Motor neuron (in vitro differentiated cells): ENCODE data around the gene NELL1. TPM values are rescaled to one million over a fixed set of nuclear protein-coding genes. Genes with fewer than 3 reads are reported as not detected.
A peak's percentile ranks its signal among the peaks of the same experiment; 100 is the strongest.

Experiments used
- ATAC-seq, 8 experiments: fragments of 200-7000 bp; cut with Tn5 transposase; replicated peaks in 6 of 8; 2 replicates each; pipeline ENCODE4 v1.8.0; 2021; ENCODE audit warnings: mild to moderate bottlenecking in 8 of 8, moderate library complexity in 8 of 8
- H3K27ac ChIP-seq, 2 donors: fragments of 250-450 bp; sonication (Bioruptor Pico); 2 replicates each; pipeline ENCODE4 v1.9.0; 2021; ENCODE audit warnings: antibody characterized with exemption in 2 of 2, mild to moderate bottlenecking in 2 of 2, moderate library complexity in 1 of 2
- H3K4me1 ChIP-seq, 2 donors: fragments of 250-450 bp; sonication (Bioruptor Pico); replicated peaks in 1 of 2; 2 replicates each; pipeline ENCODE4 v1.6.1; 2021; ENCODE audit warnings: antibody characterized with exemption in 2 of 2, mild to moderate bottlenecking in 2 of 2, moderate library complexity in 1 of 2
- H3K4me3 ChIP-seq, 5 donors: fragments of 250-450 bp; sonication (Bioruptor Pico); 2 replicates each; pipeline ENCODE4 v1.9.0; 2021; ENCODE audit warnings: antibody characterized with exemption in 5 of 5, mild to moderate bottlenecking in 5 of 5, moderate library complexity in 4 of 5
- WGBS, 10 experiments: fragments of 450-650 bp; shearing (Covaris generic); methylation state at CpG; one replicate each; pipeline ENCODE4 v1.0.0; 2022; 5-methylcytosine and 5-hydroxymethylcytosine counted together
- in situ Hi-C, 9 experiments: fragments of 400-800 bp; cut with MboI; loops; one replicate each; pipeline ENCODE4 v1.15.0; 2021; ENCODE audit warnings: low sequenced_read_pairs in 9 of 9, low pct_unique_long_range_greater_than_20kb in 2 of 9; ENCODE audit not compliant: unreplicated experiment in 9 of 9
- total RNA-seq, 8 experiments: library from RNA; unstranded; fragments of 300-600 nt; gene quantifications; 2 replicates each; pipeline versions ENCODE4 v1.2.3 to v1.2.4, GENCODE V29; 2022

NELL1 gene
- total RNA-seq, 8 experiments from 2014 or later, result 0.25 to 129 (median 46.4) TPM

GRCh38 chr11:21543901-21544300 is 874.5 kb downstream of the NELL1 start:
- in situ Hi-C loops, result no loop called here

GRCh38 chr11:21545699-21546098 is 876.3 kb downstream of the NELL1 start:
- 0 to 100% (median 43%) methylated on average over 1 of the region's 1 CpG; no CpG with 5 or more reads in 3 of the 10 experiments for WGBS, 10 experiments
- ATAC-seq, result peak in 3 of 8 experiments; percentile 25 to 85 (median 83)
- no peak overlapping the region for H3K27ac ChIP-seq

More at GRCh38 chr11:21543901-21544300, 874.5 kb downstream of the NELL1 start:
- no peak for ATAC-seq
- no peak overlapping the region for H3K4me3 ChIP-seq
- H3K27ac ChIP-seq, result no peak overlapping the region
- H3K4me1 ChIP-seq, result peaks cover 0 to 16% of the 10 kb centered on the region in 2 donors

DNA sequence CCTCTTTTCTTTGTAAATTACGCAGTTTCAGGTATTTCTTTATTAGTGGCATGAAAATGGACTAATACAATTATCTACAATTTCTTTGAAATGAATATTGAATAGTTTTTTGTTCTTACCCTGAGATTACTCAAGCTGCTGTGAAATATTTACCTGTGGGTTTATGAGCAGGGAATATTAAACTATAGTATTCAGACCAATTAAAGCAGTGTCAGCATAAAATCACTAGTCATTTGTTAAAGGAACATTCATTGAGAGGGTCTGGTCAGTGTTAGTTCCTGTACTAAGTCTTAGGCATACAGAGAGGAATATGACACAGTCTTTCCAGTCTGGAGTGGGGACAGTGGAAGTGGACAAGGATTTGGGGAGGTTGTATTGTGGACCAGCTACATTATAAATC is 877.3 kb downstream of the NELL1 start:
- WGBS, 10 experiments, result 0 to 78% (median 0%) methylated on average over 1 of the region's 1 CpG; no CpG with 5 or more reads in 3 of the 10 experiments
- H3K4me3 ChIP-seq, result no peak overlapping the region
- peaks cover 0 to 5% of the 10 kb centered on the region in 2 donors for H3K4me1 ChIP-seq
- H3K27ac ChIP-seq, result no peak overlapping the region
- in situ Hi-C loops, result no loop called here
- ATAC-seq, result no peak

More at GRCh38 chr11:21545699-21546098, 876.3 kb downstream of the NELL1 start:
- in situ Hi-C loops, result no loop called here
- Histone ChIP-seq H3K4me1 (peaks cover 0 to 15% of the 10 kb centered on the region in 2 donors), H3K4me3 (no peak overlapping the region)

DNA sequence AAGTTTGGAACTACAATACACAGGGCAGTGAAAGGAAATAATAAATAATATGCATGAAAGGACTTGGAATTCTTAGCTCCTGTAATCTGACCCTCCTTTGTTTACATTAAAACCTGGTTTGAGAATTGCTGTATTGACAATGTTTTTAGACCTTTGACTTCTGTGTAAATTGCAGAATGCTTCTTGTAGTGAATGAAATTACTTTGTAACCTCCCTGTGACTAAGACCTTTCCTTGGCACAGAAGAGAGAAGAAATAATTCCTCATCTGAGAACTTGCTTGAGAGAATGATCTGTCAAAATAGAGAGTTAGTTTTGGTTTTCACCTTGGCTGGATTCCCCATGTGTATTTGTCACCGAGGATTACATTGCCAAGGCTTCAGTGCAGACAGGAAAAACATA is 883.5 kb downstream of the NELL1 start:
- H3K4me3 ChIP-seq, result no peak overlapping the region
- 0 to 100% (median 42%) methylated on average over 1 of the region's 1 CpG for WGBS, 10 experiments
- in situ Hi-C loops, result no loop called here
- H3K4me1 ChIP-seq, result peaks cover 9 to 27% of the 10 kb centered on the region in 2 donors
- peak in 2 of 8 experiments; percentile 15 to 31 for ATAC-seq
- no peak overlapping the region for H3K27ac ChIP-seq

GRCh38 chr11:21553795-21554194 is 884.4 kb downstream of the NELL1 start:
- in situ Hi-C loops, result no loop called here
- peaks cover 9 to 27% of the 10 kb centered on the region in 2 donors for H3K4me1 ChIP-seq
- H3K4me3 ChIP-seq, result no peak overlapping the region
- no peak overlapping the region for H3K27ac ChIP-seq
- peak in 3 of 8 experiments; percentile 42 to 89 (median 59) for ATAC-seq
- 0 to 100% (median 50%) methylated on average over 1 of the region's 1 CpG; no CpG with 5 or more reads in 1 of the 10 experiments for WGBS, 10 experiments

DNA sequence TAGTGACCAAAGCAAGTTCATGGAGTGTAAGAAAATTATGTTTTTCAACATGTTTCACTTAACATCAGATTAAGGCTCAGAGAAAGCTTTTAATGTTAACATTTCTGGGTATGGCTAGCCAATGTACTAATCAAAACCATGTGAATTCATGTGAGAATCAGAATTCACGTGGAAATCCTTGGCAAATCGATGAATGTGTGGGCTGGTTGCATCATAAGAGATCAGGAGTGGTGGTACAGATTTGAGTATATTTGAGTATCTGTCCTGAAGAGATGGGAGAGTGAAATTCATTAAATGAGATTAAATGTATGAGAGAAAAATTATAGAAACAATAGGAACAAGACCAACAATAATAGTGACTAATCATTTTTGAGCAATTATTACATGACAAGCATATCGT is 884.9 kb downstream of the NELL1 start:
- WGBS, 10 experiments, result 4 to 100% (median 90%) methylated on average over 2 to 3 of the region's 3 CpGs; no CpG with 5 or more reads in 2 of the 10 experiments
- Histone ChIP-seq H3K4me3 (no peak overlapping the region), H3K4me1 (peaks cover 9 to 27% of the 10 kb centered on the region in 2 donors), H3K27ac (no peak overlapping the region)
- no peak for ATAC-seq
- in situ Hi-C loops, result no loop called here

GRCh38 chr11:21556926-21557325 is 887.5 kb downstream of the NELL1 start:
- peak; percentile 57 to 99 (median 76) for ATAC-seq
- WGBS, 10 experiments, result 0 to 74% (median 48%) methylated on average over 2 to 3 of the region's 3 CpGs; no CpG with 5 or more reads in 3 of the 10 experiments
- H3K4me1 ChIP-seq, result peaks cover 9 to 27% of the 10 kb centered on the region in 2 donors
- in situ Hi-C loops, result no loop called here
- H3K4me3 ChIP-seq, result no peak overlapping the region
- no peak overlapping the region for H3K27ac ChIP-seq

DNA sequence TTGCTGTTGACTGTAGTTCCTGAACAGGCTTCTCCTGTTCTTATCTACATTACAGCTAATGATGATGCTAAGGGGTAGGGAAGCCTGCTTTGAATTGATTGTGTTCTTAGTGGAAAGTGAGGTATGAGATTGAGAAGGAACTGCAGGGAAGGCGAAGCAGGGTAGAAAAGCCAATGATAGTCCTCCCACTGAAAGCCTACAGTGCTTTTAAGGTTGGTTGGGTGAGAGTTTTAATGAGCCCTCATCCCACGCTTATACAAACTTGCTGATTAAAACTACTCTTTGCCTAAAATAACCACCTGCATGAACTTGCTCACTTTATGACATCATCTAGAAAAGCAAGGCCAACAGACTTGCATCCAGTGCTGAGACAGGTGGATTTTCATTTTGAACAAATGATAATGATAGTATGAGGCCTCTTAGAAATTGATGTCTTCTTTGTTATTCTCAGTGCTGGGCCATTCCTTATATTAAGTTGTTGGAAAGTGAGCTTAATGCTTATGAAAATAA is 891.1 kb downstream of the NELL1 start:
- Histone ChIP-seq H3K27ac (no peak overlapping the region), H3K4me3 (no peak overlapping the region), H3K4me1 (peaks cover 18 to 33% of the 10 kb centered on the region in 2 donors)
- 23 to 70% (median 63%) methylated on average over 1 to 2 of the region's 2 CpGs; no CpG with 5 or more reads in 6 of the 10 experiments for WGBS, 10 experiments
- in situ Hi-C loops, result no loop called here
- ATAC-seq, result no peak

DNA sequence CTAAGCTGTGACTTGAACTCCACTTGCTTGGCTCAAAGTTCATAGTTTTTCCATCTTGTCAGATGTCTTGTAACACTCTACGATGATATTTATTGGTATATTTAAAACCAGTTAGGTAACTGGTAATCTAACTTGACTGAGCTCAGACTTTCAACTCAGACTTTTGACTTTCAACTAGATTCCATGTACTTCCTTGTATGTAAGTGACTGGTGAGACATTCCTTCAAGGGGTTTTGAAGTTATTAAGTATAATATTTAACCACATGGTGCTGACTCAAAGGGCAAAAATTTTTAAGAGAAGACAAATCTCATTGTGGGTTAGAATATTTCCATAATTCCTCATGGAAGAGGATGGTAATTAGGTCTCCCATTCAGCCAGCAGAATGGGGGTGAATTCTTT is 892.2 kb downstream of the NELL1 start:
- no peak overlapping the region for H3K4me3 ChIP-seq
- no peak overlapping the region for H3K27ac ChIP-seq
- 0 to 100% (median 80%) methylated on average over 1 of the region's 1 CpG; no CpG with 5 or more reads in 2 of the 10 experiments for WGBS, 10 experiments
- no peak for ATAC-seq
- peaks cover 13 to 33% of the 10 kb centered on the region in 2 donors for H3K4me1 ChIP-seq
- in situ Hi-C loops, result no loop called here

- H3K4me1 ChIP-seq, result peaks cover 13 to 33% of the 10 kb centered on the region in 2 donors
- no peak overlapping the region for H3K4me3 ChIP-seq
- in situ Hi-C loops, result no loop called here
- WGBS, 10 experiments, result 0 to 86% (median 53%) methylated on average over 1 to 2 of the region's 2 CpGs; no CpG with 5 or more reads in 4 of the 10 experiments
- no peak overlapping the region for H3K27ac ChIP-seq
- no peak for ATAC-seq
These were observed 894.7 kb downstream of the NELL1 start for GRCh38 chr11:21564095-21564494.

DNA sequence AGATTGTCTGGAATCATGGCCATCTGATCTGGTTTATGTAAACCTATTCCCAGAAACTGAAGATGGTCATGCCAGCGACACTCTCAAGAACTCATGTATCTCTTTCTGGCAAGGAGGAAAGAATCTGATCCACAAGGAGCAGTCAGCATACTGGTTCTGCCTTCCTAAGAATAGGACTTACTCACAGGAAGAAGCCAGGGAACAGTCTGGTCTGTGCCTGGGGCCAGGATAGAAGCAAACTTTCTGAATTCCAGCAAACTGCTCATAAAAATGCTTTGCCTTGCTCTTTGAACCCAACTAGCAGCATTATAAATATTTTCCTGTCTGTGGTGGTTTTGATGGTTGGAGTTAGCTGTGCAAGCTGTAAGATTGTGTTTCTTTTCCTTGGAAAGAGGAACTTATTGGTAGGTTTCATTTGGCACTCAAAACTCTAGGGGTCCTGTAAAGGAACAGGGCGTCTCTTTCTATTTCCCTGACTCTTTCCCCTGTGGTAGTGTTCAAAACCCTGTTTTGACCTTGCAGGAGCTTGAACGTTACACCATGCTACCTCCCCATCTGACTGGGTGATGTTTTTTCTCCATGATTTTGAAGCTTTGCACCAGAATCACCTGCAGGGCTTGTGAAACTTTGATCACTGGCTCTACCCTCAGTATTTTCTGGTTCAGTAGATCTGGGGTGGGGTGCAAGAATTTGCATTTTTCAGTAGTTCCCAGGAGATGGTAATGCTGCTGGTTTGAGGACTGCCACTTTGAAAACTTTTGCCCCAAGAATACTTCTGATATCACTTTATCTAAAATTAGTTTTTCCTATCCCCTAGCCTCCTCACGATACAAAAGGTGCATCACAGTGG is 895.7 kb downstream of the NELL1 start:
- no peak overlapping the region for H3K4me3 ChIP-seq
- H3K27ac ChIP-seq, result no peak overlapping the region
- ATAC-seq, result peak in 1 of 8 experiments; percentile 48
- in situ Hi-C loops, result no loop called here
- peaks cover 13 to 33% of the 10 kb centered on the region in 2 donors for H3K4me1 ChIP-seq
- 0 to 100% (median 85%) methylated on average over 1 to 4 of the region's 4 CpGs for WGBS, 10 experiments

DNA sequence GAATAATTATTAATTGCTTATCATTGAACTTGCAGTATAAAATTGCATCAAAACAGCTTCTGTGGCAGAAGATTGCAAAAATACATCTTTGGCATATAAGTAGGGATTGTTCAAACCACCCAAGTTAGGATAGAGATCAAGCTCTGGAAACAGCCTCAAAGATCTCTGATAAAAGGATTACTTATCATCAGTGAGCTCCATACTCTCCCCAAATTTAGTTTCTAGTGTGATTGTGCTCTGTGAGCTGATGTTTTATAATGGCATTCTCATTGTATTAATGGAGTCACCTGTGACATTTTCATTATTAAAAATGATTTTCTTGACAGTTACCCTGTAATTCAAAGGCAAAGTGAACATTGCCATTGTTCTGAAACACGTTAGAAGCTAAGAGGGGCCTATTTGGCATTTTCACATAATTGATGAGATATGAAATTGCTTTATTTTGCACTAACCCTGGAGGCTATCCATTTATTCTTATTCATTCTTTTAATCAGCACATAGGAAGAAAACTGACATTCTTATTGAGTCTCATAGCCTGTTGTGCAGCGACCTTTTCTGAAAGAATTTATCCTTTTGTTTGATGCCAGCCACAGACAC is 897.2 kb downstream of the NELL1 start:
- peaks cover 13 to 33% of the 10 kb centered on the region in 2 donors for H3K4me1 ChIP-seq
- no peak overlapping the region for H3K27ac ChIP-seq
- in situ Hi-C loops, result no loop called here
- ATAC-seq, result peak in 3 of 8 experiments; percentile 47 to 78 (median 66)
- no peak overlapping the region for H3K4me3 ChIP-seq
- WGBS, 10 experiments, result 0 to 62% (median 38%) methylated on average over 1 to 2 of the region's 2 CpGs; no CpG with 5 or more reads in 3 of the 10 experiments
